Activated T-helper 1 cell treated with anti-CD3 and anti-CD28 coated beads, Interleukin-2, amount 50 U/mL, for 16 hours (primary cell): ENCODE measurements around the gene LRRC45.

Experiments
- DNase-seq, 2 donors: peaks; one replicate each; pipeline ENCODE4 v3.0.0-alpha.2; 2020; ENCODE audit warnings: low read depth in 1 of 2, low spot score in 1 of 2

LRRC45 gene

GRCh38 chr17:82060614-82061013 lies 37.5 kb downstream of the LRRC45 start:
- no peak for DNase-seq

GRCh38 chr17:82061047-82061925 lies 38.2 kb downstream of the LRRC45 start:
- DNase-seq = no peak

GRCh38 chr17:82062076-82062983 lies 39.2 kb downstream of the LRRC45 start:
- DNase-seq = no peak

- DNase-seq = no peak
Measured at GRCh38 chr17:82062984-82063368, 39.9 kb downstream of the LRRC45 start.

GRCh38 chr17:82063424-82064415 lies 40.6 kb downstream of the LRRC45 start:
- no peak for DNase-seq

- no peak for DNase-seq
Measured at GRCh38 chr17:82064433-82065192, 41.5 kb downstream of the LRRC45 start.

GRCh38 chr17:82065193-82065637 lies 42.1 kb downstream of the LRRC45 start:
- DNase-seq = no peak

GRCh38 chr17:82065638-82066303 lies 42.7 kb downstream of the LRRC45 start, which contains the start of gene DUS1L:
Gene DUS1L, minus strand, starts transcription at chr17:82065804. Its CDS starts 745 bp downstream, at chr17:82065059.
- peak; percentile 51 to 63 for DNase-seq

- DNase-seq = no peak
Measured at GRCh38 chr17:82070611-82071010, 47.5 kb downstream of the LRRC45 start.

- no peak for DNase-seq
Measured at GRCh38 chr17:82072827-82073226, 49.7 kb downstream of the LRRC45 start.

- no peak for DNase-seq
Measured at GRCh38 chr17:82073446-82073845, 50.3 kb downstream of the LRRC45 start.

- no peak for DNase-seq
Measured at GRCh38 chr17:82076018-82076784, 53.1 kb downstream of the LRRC45 start.

- no peak for DNase-seq
Measured at GRCh38 chr17:82076785-82077591, 53.9 kb downstream of the LRRC45 start.

GRCh38 chr17:82077617-82078358 lies 54.7 kb downstream of the LRRC45 start:
- DNase-seq = no peak

- DNase-seq = no peak
Measured at GRCh38 chr17:82078433-82078832, 55.3 kb downstream of the LRRC45 start.

- no peak for DNase-seq
Measured at GRCh38 chr17:82079001-82079677, 56.0 kb downstream of the LRRC45 start.
